Breast epithelium (tissue), 3 donors: Measurements from ENCODE around the gene CD7.

Experiments
- CTCF ChIP-seq, 3 donors: fragments of 450-650 bp; IDR thresholded peaks; one replicate each; pipeline ENCODE4 v1.5.1; 2016 to 2017; ENCODE audit warnings: antibody characterized with exemption in 3 of 3, mild to moderate bottlenecking in 3 of 3, moderate library complexity in 3 of 3
- POLR2A ChIP-seq: fragments of 450-650 bp; IDR thresholded peaks from one replicate; pipeline ENCODE4 v1.6.1; 2016; ENCODE audit warnings: antibody characterized with exemption, mild to moderate bottlenecking, moderate library complexity

- TF ChIP-seq CTCF (IDR thresholded peaks at IDR 0.05) (no peak), POLR2A (peak; percentile 83)
Measured at GRCh38 chr17:82273327-82274133, 43.9 kb downstream of the CD7 start, which contains the start of gene CSNK1D.
